HEK293 (cell line): ENCODE data around the gene WDR45B.
A peak's percentile ranks its signal among the peaks of the same experiment; 100 is the strongest.

Experiments
- CTCF ChIA-PET: fragments of 350-600 bp; formaldehyde crosslinking; extraction: SDS; loops from one replicate; lab custom pipeline; 2021; ENCODE audit warnings: antibody characterized with exemption; lab: Yijun Ruan, JAX
- POLR2A ChIA-PET: fragments of 300-600 bp; formaldehyde crosslinking; extraction: SDS; loops from one replicate; lab custom pipeline; 2020; ENCODE audit warnings: antibody characterized with exemption, inconsistent platforms; lab: Yijun Ruan, JAX
- H3K27ac ChIP-seq: fragments of 200-500 bp; sonication (Bioruptor generic); 2 replicates; pipeline ENCODE4 v1.5.1; 2014; ENCODE audit warnings: low read depth, low read length, control low read depth, inconsistent platforms; ENCODE audit errors: extremely low read depth
- H3K36me3 ChIP-seq, 2 experiments: fragments of 200-500 bp in 1 of 2; sonication (Bioruptor generic) in 1 of 2; 1 replicate in 1 of 2; 2 replicates in 1 of 2; pipeline ENCODE4 v1.5.1; 2014 to 2017; ENCODE audit warnings: inconsistent platforms in 2 of 2, low read length in 2 of 2; ENCODE audit not compliant: control insufficient read depth in 2 of 2, insufficient read depth in 1 of 2
- H3K4me1 ChIP-seq: fragments of 200-500 bp; sonication (Bioruptor generic); 2 replicates; pipeline ENCODE4 v1.5.1; 2014; ENCODE audit warnings: mild to moderate bottlenecking, low read length, inconsistent platforms; ENCODE audit not compliant: control insufficient read depth, insufficient read depth
- H3K4me3 ChIP-seq: 2 replicates; pipeline ENCODE4 v1.5.1; 2011; ENCODE audit warnings: low read depth, mild to moderate bottlenecking, control low read depth, low read length, moderate library complexity
- H3K9me3 ChIP-seq: fragments of 200-500 bp; sonication (Bioruptor generic); 2 replicates; pipeline ENCODE4 v1.5.1; 2014; ENCODE audit warnings: low read depth, low read length, inconsistent platforms; ENCODE audit not compliant: control insufficient read depth, insufficient read depth
- GLIS1 ChIP-seq: fragments of 450-650 bp; formaldehyde crosslinking; IDR thresholded peaks from 2 replicates; pipeline ENCODE4 v1.5.1; 2016; ENCODE audit warnings: missing biosample characterization, missing genetic modification characterization
- GLIS2 ChIP-seq: fragments of 450-650 bp; formaldehyde crosslinking; IDR thresholded peaks from 2 replicates; pipeline ENCODE4 v1.5.1; 2016; ENCODE audit warnings: missing biosample characterization, missing genetic modification characterization
- ZBTB17 ChIP-seq: fragments of 450-650 bp; formaldehyde crosslinking; IDR thresholded peaks from 2 replicates; pipeline ENCODE4 v1.5.1; 2016; ENCODE audit warnings: missing biosample characterization, missing genetic modification characterization
- ZBTB21 ChIP-seq: fragments of 450-650 bp; formaldehyde crosslinking; IDR thresholded peaks from 2 replicates; pipeline ENCODE4 v1.5.1; 2017; ENCODE audit warnings: missing biosample characterization, missing genetic modification characterization
- ZBTB44 ChIP-seq: fragments of 450-650 bp; IDR thresholded peaks from 2 replicates; pipeline ENCODE4 v1.5.1; 2018; ENCODE audit warnings: missing biosample characterization, mild to moderate bottlenecking, missing genetic modification characterization
- ZFP3 ChIP-seq: fragments of 450-650 bp; formaldehyde crosslinking; IDR thresholded peaks from 2 replicates; pipeline ENCODE4 v1.5.1; 2016; ENCODE audit warnings: low read depth, missing biosample characterization, missing genetic modification characterization
- ZNF10 ChIP-seq: fragments of 450-650 bp; formaldehyde crosslinking; IDR thresholded peaks from 2 replicates; pipeline ENCODE4 v1.5.1; 2017; ENCODE audit warnings: missing biosample characterization, missing genetic modification characterization
- ZNF175 ChIP-seq: fragments of 450-650 bp; formaldehyde crosslinking; IDR thresholded peaks from 2 replicates; pipeline ENCODE4 v1.5.1; 2016; ENCODE audit warnings: missing biosample characterization, missing genetic modification characterization
- ZNF184 ChIP-seq: fragments of 450-650 bp; IDR thresholded peaks from 2 replicates; pipeline ENCODE4 v1.5.1; 2018; ENCODE audit warnings: missing biosample characterization, mild to moderate bottlenecking, missing genetic modification characterization
- ZNF211 ChIP-seq: fragments of 450-650 bp; formaldehyde crosslinking; IDR thresholded peaks from 2 replicates; pipeline ENCODE4 v1.5.1; 2016; ENCODE audit warnings: low read depth, missing biosample characterization, missing genetic modification characterization
- ZNF274 ChIP-seq, 2 experiments: fragments of 200-500 bp in 1 of 2; fragments of 450-650 bp in 1 of 2; sonication (Bioruptor generic) in 1 of 2; formaldehyde crosslinking in 1 of 2; IDR thresholded peaks; 2 replicates each; pipeline versions ENCODE4 v1.5.1 to v1.6.1; 2014 to 2016; ENCODE audit warnings: borderline replicate concordance in 1 of 2, inconsistent platforms in 1 of 2, low read length in 1 of 2, missing biosample characterization in 1 of 2, missing genetic modification characterization in 1 of 2
- ZNF280C ChIP-seq: fragments of 450-650 bp; formaldehyde crosslinking; IDR thresholded peaks from 2 replicates; pipeline ENCODE4 v1.5.1; 2016; ENCODE audit warnings: missing biosample characterization, missing genetic modification characterization
- ZNF335 ChIP-seq: fragments of 450-650 bp; formaldehyde crosslinking; conservative IDR thresholded peaks from 2 replicates; pipeline ENCODE4 v1.5.1; 2016; ENCODE audit warnings: missing biosample characterization, missing genetic modification characterization
- ZNF600 ChIP-seq: fragments of 450-650 bp; formaldehyde crosslinking; IDR thresholded peaks from 2 replicates; pipeline ENCODE4 v1.5.1; 2016; ENCODE audit warnings: missing biosample characterization, missing genetic modification characterization
- ZNF624 ChIP-seq: fragments of 450-650 bp; formaldehyde crosslinking; IDR thresholded peaks from 2 replicates; pipeline ENCODE4 v1.5.1; 2017; ENCODE audit warnings: missing biosample characterization, missing genetic modification characterization

WDR45B gene

GRCh38 chr17:82592767-82593589 lies 55.3 kb downstream of the WDR45B start (continued):
- TF ChIP-seq ZBTB44 (tag by site-specific recombination): no peak
- no peak for TF ChIP-seq ZBTB21
- TF ChIP-seq ZFP3 (tag by site-specific recombination): no peak
- TF ChIP-seq ZNF335: no peak
- TF ChIP-seq ZNF274 (IDR thresholded peaks at IDR 0.05; ENCODE audit: low read length): no peak
- no peak for TF ChIP-seq ZNF274 (tag by site-specific recombination; IDR thresholded peaks at IDR 0.05; ENCODE audit: borderline replicate concordance)
- 0 out of 2 replicates have a peak, but pooled peaks have one; percentile 18 for TF ChIP-seq ZNF184 (tag by site-specific recombination)
- no peak; the same call in 1 of the 2 replicates for TF ChIP-seq GLIS1 (tag by site-specific recombination)

- Histone ChIP-seq H3K27ac (peak overlapping the region; percentile 53), H3K36me3 (peaks cover 27 to 82% of the 10 kb centered on the region in 2 experiments), H3K4me3 (no peak overlapping the region), H3K4me1 (peaks cover 4% of the 10 kb centered on the region), H3K9me3 (no peaks in the 10 kb centered on the region)
- TF ChIP-seq ZNF211 (tag by site-specific recombination): no peak
- no peak for TF ChIP-seq ZNF280C (tag by site-specific recombination)
- TF ChIP-seq ZNF10 (tag by site-specific recombination): no peak
- TF ChIP-seq ZBTB17 (tag by site-specific recombination): peak; percentile 65
- POLR2A ChIA-PET: no interaction called here
- CTCF ChIA-PET: interaction anchor here (0.7 kb wide), 1 partner anchor 280 kb away, joined by 3 read pairs; no protein-coding TSS in a partner anchor
These were observed 55.9 kb downstream of the WDR45B start for GRCh38 chr17:82592289-82592766.

- ChIA-PET CTCF (interaction anchor here (1.1 kb wide), 1 partner anchor 40 kb away, joined by 3 read pairs; no protein-coding TSS in a partner anchor), POLR2A (interaction anchor here (0.6 kb wide), 1 partner anchor 111 kb away, joined by 4 read pairs; no protein-coding TSS in a partner anchor)
- TF ChIP-seq ZNF600 (0 out of 2 replicates have a peak, but pooled peaks have one; percentile 31), ZNF624 (no peak), ZNF175 (tag by site-specific recombination) (no peak), GLIS2 (tag by site-specific recombination) (peak; percentile 28; the same call in 1 of the 2 replicates)
- H3K36me3 ChIP-seq: peaks cover 36 to 78% of the 10 kb centered on the region in 2 experiments
- H3K9me3 ChIP-seq: no peaks in the 10 kb centered on the region
- H3K27ac ChIP-seq: no peak overlapping the region
- peaks cover 4% of the 10 kb centered on the region for H3K4me1 ChIP-seq
- H3K4me3 ChIP-seq: no peak overlapping the region
These were observed 57.2 kb downstream of the WDR45B start for GRCh38 chr17:82590881-82591539.
